Measurements from ENCODE around the gene PHACTR2.

Gene PHACTR2

GRCh38 chr6:143692696-143693095, 14.9 kb downstream of the PHACTR2 start:
- in situ Hi-C loops (cut with HindIII; ENCODE audit: low sequenced_read_pairs) = no loop called here
- TF ChIP-seq, protein P1, sequence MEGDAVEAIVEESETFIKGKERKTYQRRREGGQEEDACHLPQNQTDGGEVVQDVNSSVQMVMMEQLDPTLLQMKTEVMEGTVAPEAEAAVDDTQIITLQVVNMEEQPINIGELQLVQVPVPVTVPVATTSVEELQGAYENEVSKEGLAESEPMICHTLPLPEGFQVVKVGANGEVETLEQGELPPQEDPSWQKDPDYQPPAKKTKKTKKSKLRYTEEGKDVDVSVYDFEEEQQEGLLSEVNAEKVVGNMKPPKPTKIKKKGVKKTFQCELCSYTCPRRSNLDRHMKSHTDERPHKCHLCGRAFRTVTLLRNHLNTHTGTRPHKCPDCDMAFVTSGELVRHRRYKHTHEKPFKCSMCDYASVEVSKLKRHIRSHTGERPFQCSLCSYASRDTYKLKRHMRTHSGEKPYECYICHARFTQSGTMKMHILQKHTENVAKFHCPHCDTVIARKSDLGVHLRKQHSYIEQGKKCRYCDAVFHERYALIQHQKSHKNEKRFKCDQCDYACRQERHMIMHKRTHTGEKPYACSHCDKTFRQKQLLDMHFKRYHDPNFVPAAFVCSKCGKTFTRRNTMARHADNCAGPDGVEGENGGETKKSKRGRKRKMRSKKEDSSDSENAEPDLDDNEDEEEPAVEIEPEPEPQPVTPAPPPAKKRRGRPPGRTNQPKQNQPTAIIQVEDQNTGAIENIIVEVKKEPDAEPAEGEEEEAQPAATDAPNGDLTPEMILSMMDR (IDR thresholded peaks at IDR 0.05; ENCODE audit: low read depth, low read length) = no peak
- no peak overlapping the region for H3K4me3 ChIP-seq (ENCODE audit: low read depth, low read length)
- DNase-seq (ENCODE audit: low read depth, low spot score) = no peak

DNA sequence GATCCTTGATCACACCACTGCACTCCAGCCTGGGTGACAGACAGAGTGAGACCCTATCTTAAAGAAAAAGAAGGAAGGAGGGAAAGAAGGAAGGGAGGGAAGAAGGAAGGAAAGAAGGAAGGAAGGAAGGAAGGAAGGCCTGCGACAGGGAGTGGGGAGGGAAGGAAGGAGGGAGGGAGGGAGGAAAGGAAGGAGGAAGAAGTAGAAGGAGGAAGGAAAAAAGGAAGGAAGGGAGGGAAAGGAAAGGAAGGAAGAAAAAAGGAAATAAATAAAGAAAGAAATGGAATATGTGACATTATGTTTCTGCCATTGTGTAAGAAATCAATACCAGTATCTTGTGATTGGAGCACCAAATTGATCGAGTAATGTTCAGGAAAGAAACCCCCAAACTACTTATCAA, 16.2 kb downstream of the PHACTR2 start:
- TF ChIP-seq, protein P1 (IDR thresholded peaks at IDR 0.05; ENCODE audit: low read depth, low read length) = no peak
- H3K4me3 ChIP-seq (ENCODE audit: low read depth, low read length) = no peak overlapping the region
- in situ Hi-C loops (cut with HindIII; ENCODE audit: low sequenced_read_pairs) = no loop called here
- no peak for DNase-seq (ENCODE audit: low read depth, low spot score)

- DNase-seq (ENCODE audit: low read depth, low spot score) = no peak
- in situ Hi-C loops (cut with HindIII; ENCODE audit: low sequenced_read_pairs) = no loop called here
- TF ChIP-seq, protein P1 (IDR thresholded peaks at IDR 0.05; ENCODE audit: low read depth, low read length) = no peak
- no peak overlapping the region for H3K4me3 ChIP-seq (ENCODE audit: low read depth, low read length)
Measured at GRCh38 chr6:143694560-143694959, 16.8 kb downstream of the PHACTR2 start.

- in situ Hi-C loops (cut with HindIII; ENCODE audit: low sequenced_read_pairs) = no loop called here
- H3K4me3 ChIP-seq (ENCODE audit: low read depth, low read length) = no peak overlapping the region
- TF ChIP-seq, protein P1 (IDR thresholded peaks at IDR 0.05; ENCODE audit: low read depth, low read length) = no peak
- no peak for DNase-seq (ENCODE audit: low read depth, low spot score)
Measured at GRCh38 chr6:143695130-143695968, 17.6 kb downstream of the PHACTR2 start.

DNA sequence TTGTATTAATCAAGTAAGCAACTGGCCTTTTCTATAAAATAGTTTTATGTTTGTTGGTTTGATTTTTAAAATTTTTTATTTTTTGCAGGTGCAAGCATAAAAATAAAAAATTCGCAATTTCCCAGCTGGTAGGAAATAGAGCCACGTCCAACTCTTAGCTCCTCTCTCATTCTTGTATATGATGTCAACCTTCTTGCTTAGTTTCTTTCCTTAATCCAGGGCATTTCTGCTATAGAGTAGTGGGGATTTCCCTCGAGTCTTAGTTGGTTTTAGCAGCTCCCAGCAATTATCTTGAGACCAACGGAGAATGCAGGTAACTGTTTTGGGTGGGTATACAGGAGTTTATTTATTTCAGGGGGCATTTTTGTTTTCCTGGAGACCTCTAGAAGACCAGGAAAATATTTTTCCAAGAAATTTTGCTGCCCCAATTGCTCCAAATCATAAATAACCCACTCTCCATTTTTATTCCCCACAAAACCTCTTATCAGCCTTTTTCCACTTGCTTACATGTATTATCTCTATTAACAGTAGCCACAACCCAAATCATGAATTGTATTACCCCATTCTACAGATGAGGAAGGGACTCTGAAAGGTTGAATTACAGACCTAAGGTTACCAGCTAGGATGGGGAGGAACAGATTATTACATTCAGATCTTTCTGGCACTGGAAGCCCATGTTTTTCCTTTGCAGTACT, 18.4 kb downstream of the PHACTR2 start:
- TF ChIP-seq, protein P1 (IDR thresholded peaks at IDR 0.05; ENCODE audit: low read depth, low read length) = no peak
- no peak for DNase-seq (ENCODE audit: low read depth, low spot score)
- in situ Hi-C loops (cut with HindIII; ENCODE audit: low sequenced_read_pairs) = no loop called here
- no peak overlapping the region for H3K4me3 ChIP-seq (ENCODE audit: low read depth, low read length)

DNA sequence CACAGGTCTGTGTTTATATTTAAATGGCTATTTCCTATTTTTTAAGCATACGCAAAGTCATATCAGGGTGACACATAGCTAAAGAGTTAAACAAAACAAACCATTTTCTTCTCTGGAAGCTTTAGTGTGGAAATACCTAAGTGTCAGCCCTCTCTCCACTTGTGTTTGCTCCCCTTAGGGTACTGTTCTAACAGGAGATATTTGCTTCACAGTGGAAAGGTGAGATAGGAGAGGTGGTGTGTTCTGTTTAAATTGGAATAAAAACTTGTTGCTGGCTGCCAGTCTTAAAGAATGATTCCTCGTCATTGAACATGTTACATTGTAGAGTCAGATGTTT, 18.9 kb downstream of the PHACTR2 start:
- H3K4me3 ChIP-seq (ENCODE audit: low read depth, low read length) = no peak overlapping the region
- in situ Hi-C loops (cut with HindIII; ENCODE audit: low sequenced_read_pairs) = no loop called here
- TF ChIP-seq, protein P1 (IDR thresholded peaks at IDR 0.05; ENCODE audit: low read depth, low read length) = no peak
- DNase-seq (ENCODE audit: low read depth, low spot score) = no peak
